IPS-NIHi11 (cell line): ENCODE data around the gene RNF8.
"Not testable (repeated sequence)": the region's sequence is repeated elsewhere in the genome, so short reads cannot be mapped to it uniquely, and the experiment has no call there.

Source experiments
- DNase-seq: peaks from one replicate; pipeline ENCODE4 v3.0.0; 2012; ENCODE audit warnings: mixed read lengths, low spot score

Gene RNF8

DNA sequence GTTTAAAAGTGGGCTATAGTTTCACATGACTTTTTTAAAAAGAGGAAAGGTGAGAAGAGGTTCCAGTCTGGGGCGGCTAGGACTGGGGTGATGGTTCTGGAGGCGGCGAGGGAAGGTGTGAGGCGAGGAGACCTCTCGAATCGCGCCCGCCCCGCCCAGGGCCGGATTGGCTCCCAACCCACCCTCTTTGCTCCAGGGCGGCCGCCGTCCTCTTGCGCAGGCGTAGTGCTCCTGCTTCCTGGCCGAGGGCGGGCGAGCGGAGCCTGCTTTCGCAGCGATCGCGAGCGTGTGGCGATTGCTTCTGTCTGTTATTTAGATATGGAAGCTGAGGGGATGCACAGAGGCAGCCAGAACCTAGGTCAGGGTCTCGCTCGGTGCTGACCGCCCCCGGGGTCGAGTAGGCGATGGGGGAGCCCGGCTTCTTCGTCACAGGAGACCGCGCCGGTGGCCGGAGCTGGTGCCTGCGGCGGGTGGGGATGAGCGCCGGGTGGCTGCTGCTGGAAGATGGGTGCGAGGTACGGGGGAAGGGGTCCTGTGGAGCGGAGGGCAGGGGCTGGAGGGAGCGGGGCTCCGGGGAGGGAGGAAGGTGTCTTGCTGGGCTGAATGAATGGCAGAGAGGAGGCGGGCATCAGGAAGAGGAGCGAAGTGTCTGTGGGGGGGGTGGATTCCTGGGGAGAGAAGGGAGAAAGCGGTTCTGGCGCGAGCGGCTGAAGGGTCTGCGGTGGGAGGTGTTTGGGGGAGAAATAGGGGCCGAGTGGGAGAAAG, at the start of gene RNF8:
RNF8 (plus strand) TSS at position 223 of the 765 bp plus-strand sequence; CDS start at position 405, 182 bp downstream.
- DNase-seq = peak; percentile 100

DNA sequence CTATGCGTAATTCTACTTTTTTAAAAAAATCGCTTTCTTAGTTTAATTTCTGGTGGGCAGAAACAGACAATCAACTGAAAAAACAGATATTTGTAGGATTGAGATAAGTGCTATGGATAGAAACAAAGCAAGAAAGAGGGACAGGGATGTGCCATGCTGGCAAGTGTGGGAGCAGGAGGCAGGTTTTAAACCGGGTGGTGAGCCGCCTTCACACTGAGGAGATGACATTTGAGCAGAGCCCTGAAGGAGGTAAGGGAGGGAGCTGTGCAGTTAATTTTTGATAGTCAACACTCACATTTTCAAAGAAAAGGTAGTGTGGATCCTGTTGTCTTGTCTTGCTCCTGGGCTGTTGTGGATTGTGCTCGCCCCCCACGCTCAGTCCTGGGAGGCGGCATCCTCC, 49.0 kb upstream of the RNF8 start:
- DNase-seq = no peak

GRCh38 chr6:37305841-37306425, 47.9 kb upstream of the RNF8 start:
- DNase-seq = no peak

GRCh38 chr6:37306624-37307222, 47.1 kb upstream of the RNF8 start:
- peak; percentile 17 for DNase-seq

GRCh38 chr6:37307484-37307883, 46.3 kb upstream of the RNF8 start:
- DNase-seq = not testable (repeated sequence)

DNA sequence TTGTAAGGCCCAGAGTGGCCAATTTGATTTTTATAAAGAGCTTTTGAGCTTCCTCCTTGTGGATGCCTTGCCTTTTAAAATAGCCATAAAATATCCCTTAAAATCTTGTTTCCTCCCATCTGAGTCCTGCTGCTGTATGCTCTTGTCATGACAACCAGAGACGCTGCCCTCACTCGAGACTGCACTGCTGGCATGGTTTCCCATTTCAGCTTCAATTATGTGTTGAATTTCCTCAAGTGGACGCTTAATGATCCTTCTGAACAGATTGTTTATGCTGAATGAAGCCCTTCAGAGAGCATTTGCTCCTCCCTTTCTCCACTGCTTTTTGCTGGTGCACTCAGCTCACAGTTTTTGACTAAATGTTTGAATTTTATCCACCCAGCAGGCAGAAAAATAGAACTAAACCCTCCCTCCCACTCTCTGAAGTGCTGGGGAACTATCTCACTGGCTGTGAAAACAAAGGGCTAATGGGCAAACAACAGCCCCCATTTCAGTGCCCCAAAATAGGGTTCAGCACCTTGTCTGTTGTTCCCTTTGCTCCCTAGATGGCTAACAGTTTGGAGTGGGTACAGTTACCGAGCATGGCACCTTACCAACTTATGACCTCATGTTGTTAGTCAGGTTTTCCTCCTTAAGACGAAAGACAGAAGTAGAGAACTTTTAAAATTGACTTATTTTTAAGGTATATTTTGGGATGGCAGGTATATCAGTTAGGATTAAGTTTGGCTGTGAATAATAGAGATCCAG, 45.5 kb upstream of the RNF8 start:
- DNase-seq = peak; percentile 16

DNA sequence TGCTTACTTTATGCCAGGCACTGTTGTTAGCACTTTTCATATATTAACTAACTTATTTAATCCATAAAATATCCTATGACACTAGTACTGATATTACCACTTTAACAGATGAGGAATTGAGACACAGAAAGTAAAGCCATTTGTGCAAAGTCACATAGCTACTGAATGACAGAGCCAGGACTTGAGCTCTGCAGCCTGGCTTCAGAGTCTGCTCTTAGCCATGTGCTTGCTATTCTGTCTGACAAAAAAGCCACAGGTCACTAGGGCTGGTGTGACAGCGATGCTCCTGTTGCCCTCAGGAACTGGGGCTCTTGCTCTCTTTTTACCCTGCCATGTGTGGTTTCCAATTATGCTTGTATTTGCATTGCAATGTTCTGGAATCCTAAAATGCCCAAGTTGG, 44.7 kb upstream of the RNF8 start:
- no peak for DNase-seq

DNA sequence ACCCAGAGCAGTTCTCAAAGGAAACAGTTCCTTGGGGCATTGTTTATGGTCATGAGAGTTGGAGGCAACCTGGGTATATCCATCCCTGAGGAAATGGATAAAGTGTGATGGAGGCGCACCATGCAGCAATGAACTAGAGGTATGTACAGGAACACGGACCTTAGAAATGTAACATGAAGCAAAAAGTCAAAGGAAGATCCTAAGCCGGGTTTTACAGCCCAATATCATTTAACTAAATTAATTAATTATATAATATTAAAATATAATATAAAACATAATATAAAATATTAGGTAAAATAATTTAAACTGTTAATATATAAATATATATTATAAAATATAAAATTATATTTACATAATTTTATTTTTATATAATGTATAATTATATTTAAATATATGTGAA, 44.1 kb upstream of the RNF8 start:
- no peak for DNase-seq

GRCh38 chr6:37310966-37311365, 42.8 kb upstream of the RNF8 start:
- DNase-seq = no peak

DNA sequence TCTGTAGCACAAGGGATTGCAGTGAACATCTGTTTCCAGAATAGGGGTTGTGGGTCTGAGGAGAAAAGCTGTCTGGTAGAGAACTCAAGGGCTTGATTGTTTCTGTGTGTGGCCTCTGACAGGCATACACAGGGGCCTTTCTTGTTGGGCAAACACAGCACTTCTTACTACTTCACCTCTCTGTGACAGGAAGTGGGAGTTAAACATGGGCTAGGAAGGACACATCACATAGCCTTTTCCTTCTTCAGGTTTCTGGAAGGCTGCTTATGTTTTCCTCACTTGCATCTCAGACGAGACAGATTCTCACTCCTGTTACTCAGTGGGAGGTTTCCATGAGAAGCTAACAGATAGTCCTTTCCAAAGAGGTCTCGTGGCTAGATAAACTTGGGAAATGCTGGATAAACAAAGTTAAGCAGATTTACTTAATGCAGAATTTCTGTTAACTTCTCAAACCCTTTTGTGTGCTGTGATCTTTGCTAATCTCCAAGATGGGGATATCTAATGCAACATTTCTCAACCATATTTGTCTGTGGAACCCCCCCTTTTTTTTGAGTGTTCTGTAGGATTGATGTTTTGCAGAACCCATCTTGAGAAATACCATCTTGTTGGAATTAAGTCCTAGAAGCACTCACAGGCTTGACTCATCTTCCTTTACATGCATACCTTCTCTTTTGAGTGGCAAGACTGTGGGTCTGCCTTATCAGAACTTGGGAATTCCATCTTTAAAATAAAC, 41.9 kb upstream of the RNF8 start:
- no peak for DNase-seq

- DNase-seq = no peak
Measured at GRCh38 chr6:37313723-37314486, 39.9 kb upstream of the RNF8 start.

GRCh38 chr6:37314487-37315156, 39.2 kb upstream of the RNF8 start:
- DNase-seq = peak; percentile 62

- no peak for DNase-seq
Measured at GRCh38 chr6:37315157-37315515, 38.6 kb upstream of the RNF8 start.

DNA sequence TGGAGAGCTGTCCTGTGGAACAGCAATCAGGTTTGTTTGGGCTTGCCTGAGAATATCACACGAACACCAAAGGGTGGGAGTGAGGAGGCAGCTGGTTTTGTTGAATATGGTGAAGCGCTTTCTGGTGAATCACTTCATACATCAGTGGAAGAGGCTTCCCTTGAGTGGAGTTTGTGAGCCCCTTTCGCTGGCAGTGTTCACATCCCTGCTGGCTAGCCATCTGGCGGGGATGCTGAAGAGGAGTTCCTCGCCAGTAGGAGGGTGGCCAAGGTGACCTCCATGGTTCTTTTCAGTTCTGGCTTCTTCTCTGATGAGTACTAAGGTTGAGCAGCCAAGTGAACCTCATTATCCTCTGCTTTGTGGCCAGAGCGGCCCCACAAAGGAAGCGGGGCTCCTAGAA, 37.7 kb upstream of the RNF8 start:
- no peak for DNase-seq

DNA sequence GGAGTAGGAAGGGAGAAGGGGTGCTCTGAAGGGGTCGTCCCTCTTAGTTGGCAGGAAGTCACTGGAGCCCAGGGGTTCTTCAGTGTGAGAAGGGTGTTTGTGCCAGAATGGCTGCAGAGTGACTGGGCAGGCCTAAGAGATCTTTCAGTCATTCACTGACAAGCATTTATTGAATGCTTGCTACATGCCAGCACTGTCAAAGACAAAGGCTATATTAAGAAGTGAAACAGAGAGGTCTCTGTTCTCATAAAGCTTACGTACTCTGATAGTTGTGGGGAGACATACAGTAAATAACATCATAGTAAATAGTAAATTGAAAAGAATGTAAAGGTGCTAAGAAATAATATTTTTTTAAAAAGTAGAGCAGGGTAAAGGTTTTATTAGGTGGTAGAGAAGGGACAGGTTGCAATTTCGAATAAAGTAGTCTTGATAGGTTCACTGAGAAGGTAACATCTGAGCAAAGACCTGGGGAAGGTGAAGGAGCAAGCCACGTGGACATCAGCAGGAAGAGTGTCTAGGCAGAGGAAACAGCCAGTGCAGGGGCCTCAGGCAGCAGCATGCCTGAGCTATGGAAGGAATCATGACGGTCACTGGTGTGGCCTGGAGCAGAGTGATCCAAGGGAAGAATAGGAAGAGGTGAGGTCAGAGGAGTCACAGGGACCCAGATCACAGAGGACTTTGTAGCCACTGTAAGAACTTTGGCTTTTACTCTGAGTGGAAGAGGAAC, 36.3 kb upstream of the RNF8 start:
- no peak for DNase-seq

GRCh38 chr6:37319156-37319555, 34.6 kb upstream of the RNF8 start:
- DNase-seq = no peak

DNA sequence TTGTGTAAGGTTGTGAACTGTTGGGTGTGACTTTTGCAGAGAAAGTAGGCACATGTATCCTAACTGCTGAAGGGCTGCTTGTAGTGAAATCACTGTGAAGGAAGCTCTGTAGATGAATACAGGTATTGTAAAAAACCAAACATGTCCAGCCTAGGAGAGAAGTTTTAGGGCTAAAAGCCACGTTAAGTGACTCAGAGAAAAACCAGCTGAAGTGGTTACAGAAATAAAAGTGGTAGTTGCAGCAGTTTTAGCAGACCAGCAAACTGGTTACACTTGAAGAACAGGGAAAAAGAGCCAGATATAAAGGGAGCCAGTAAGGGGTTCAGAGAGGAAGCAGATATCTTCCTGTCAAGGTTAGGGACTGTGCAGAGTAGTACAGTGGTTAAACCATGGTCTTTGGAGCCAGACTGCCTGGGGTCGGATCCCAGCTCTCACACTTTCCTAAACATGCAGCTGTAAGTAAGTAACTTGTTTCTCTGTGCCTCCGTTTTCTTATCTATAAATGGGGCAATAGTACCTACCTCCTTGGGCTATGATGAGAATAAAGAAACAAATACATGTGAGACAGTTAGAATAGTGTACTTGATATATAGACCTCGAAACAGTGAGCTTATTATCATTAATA, 33.8 kb upstream of the RNF8 start:
- DNase-seq = no peak

DNA sequence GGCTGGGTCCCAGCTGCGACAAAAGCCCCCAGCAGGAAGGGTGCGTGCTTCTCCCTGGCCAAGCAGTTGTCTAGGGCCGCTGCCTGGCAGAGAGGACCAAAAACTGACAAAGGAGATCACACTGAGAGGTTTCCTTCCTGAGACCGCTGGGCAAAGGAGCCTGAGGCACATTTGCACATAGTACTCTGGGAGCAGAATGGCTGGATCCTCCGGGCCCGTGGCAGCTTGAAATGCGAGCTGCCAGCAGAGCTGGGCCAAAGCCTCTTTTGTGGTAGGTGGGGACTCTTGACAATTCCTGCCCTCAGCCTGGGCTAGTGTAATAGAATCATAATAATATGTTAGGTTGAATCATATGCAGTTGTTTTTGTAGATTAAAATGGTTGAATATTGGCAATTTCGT, 33.1 kb upstream of the RNF8 start:
- DNase-seq = no peak

DNA sequence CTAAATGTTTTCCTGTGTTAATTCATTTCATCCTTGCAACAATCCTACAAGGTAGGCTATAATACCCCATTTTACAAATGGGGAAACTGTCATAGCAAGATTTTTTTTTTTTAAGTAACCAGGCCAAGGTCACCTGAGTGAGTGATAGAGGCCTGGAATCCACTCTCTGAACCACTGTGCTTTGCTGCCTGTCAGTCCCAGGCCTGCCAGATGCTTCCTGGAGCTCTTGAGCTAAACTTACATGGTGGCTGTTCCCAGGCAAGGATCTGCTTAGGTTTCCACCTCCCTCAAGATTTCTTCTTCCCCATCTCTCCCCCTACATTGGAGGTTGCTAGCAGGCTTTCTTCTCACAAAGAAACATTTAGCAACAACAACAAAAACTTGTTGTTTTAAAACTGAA, 32.7 kb upstream of the RNF8 start:
- DNase-seq = no peak
